Measurements from ENCODE around the gene ST6GALNAC5. TPM values are rescaled to one million over a fixed set of nuclear protein-coding genes. Genes with fewer than 3 reads are reported as not detected.

ST6GALNAC5 gene
- polyA plus RNA-seq, 3 donors, result not detected

GRCh38 chr1:76868154-76868882 is 1.0 kb downstream of the ST6GALNAC5 start:
- Histone ChIP-seq H3K27ac (ENCODE audit: low read depth in 1 of 2, low read length in 2 of 2) (no peak overlapping the region), H2AFZ (ENCODE audit: insufficient read depth, low read depth, low read length, poor library complexity, severe bottlenecking) (peak overlapping the region; percentile 54), H3K36me3 (replicated peaks in 1 of 2; ENCODE audit: control insufficient read depth in 1 of 2, insufficient read depth in 2 of 2, low read length in 2 of 2) (no peaks in the 10 kb centered on the region), H3K27me3 (ENCODE audit: control insufficient read depth in 2 of 2, insufficient read depth in 2 of 2, low read length in 2 of 2) (peaks cover 68 to 82% of the 10 kb centered on the region in 2 donors), H3K9me3 (replicated peaks in 1 of 2; ENCODE audit: control insufficient read depth in 1 of 2, insufficient read depth in 1 of 2, low read length in 2 of 2) (peaks cover 0 to 15% of the 10 kb centered on the region in 2 donors), H3K9ac (ENCODE audit: insufficient read depth, low read length, poor library complexity, severe bottlenecking) (peak overlapping the region; percentile 23), H3K79me2 (ENCODE audit: insufficient read depth, low read length) (no peaks in the 10 kb centered on the region), H4K20me1 (ENCODE audit: insufficient read depth, low read length) (no peaks in the 10 kb centered on the region), H3K4me2 (replicated peaks; ENCODE audit: extremely low read depth, low read length, poor library complexity, severe bottlenecking) (peak overlapping the region; percentile 71), H3K4me1 (ENCODE audit: control insufficient read depth in 1 of 2, insufficient read depth in 2 of 2, low read length in 2 of 2) (peaks cover 19% of the 10 kb centered on the region in 2 donors), H3K4me3 (replicated peaks in 1 of 3; ENCODE audit: low read depth in 2 of 3, low read length in 3 of 3) (peak overlapping the region in 2 of 3 experiments; percentile 19 to 55)
- Mint-ChIP-seq H3K27me3 (ENCODE audit: low read depth in 3 of 3) (peaks cover 62 to 81% (median 75%) of the 10 kb centered on the region in 3 donors), H3K4me3 (peak overlapping the region; percentile 62 to 91), H3K36me3 (peaks cover 0 to 1% of the 10 kb centered on the region in 2 donors), H3K9me3 (peaks cover 3 to 17% (median 4%) of the 10 kb centered on the region in 7 donors), H3K4me1 (peaks cover 22% of the 10 kb centered on the region), H3K27ac (no peak overlapping the region)
- under 1% methylated on average over 54 of the region's 65 CpGs for WGBS (ENCODE audit: insufficient coverage)
- DNase-seq, result no peak
- intact Hi-C loops (cut with micrococcal nuclease), result no loop called here
- TF ChIP-seq CTCF (IDR thresholded peaks at IDR 0.05), result no peak

GRCh38 chr1:76868916-76869315 is 1.6 kb downstream of the ST6GALNAC5 start:
- H3K36me3 Mint-ChIP-seq, result peaks cover 0 to 1% of the 10 kb centered on the region in 2 donors
- intact Hi-C loops (cut with micrococcal nuclease), result no loop called here
- Histone ChIP-seq H3K9me3 (replicated peaks in 1 of 2; ENCODE audit: control insufficient read depth in 1 of 2, insufficient read depth in 1 of 2, low read length in 2 of 2) (peaks cover 0 to 15% of the 10 kb centered on the region in 2 donors), H3K4me3 (replicated peaks in 1 of 3; ENCODE audit: low read depth in 2 of 3, low read length in 3 of 3) (peak overlapping the region in 1 of 3 experiments; percentile 55), H4K20me1 (ENCODE audit: insufficient read depth, low read length) (no peaks in the 10 kb centered on the region), H3K36me3 (replicated peaks in 1 of 2; ENCODE audit: control insufficient read depth in 1 of 2, insufficient read depth in 2 of 2, low read length in 2 of 2) (no peaks in the 10 kb centered on the region), H3K27me3 (ENCODE audit: control insufficient read depth in 2 of 2, insufficient read depth in 2 of 2, low read length in 2 of 2) (peaks cover 68 to 76% of the 10 kb centered on the region in 2 donors), H3K27ac (ENCODE audit: low read depth in 1 of 2, low read length in 2 of 2) (no peak overlapping the region), H3K79me2 (ENCODE audit: insufficient read depth, low read length) (no peaks in the 10 kb centered on the region), H3K9ac (ENCODE audit: insufficient read depth, low read length, poor library complexity, severe bottlenecking) (no peak overlapping the region), H2AFZ (ENCODE audit: insufficient read depth, low read depth, low read length, poor library complexity, severe bottlenecking) (peak overlapping the region; percentile 54), H3K4me2 (replicated peaks; ENCODE audit: extremely low read depth, low read length, poor library complexity, severe bottlenecking) (peak overlapping the region; percentile 71), H3K4me1 (ENCODE audit: control insufficient read depth in 1 of 2, insufficient read depth in 2 of 2, low read length in 2 of 2) (peaks cover 19% of the 10 kb centered on the region in 2 donors)
- H3K27me3 Mint-ChIP-seq (ENCODE audit: low read depth in 3 of 3), result peaks cover 62 to 79% (median 70%) of the 10 kb centered on the region in 3 donors
- peak overlapping the region; percentile 45 to 82 for H3K4me3 Mint-ChIP-seq
- H3K27ac Mint-ChIP-seq, result no peak overlapping the region
- peaks cover 22% of the 10 kb centered on the region for H3K4me1 Mint-ChIP-seq
- TF ChIP-seq CTCF (IDR thresholded peaks at IDR 0.05), result no peak
- WGBS (ENCODE audit: insufficient coverage), result 1% methylated on average over 16 of the region's 19 CpGs
- DNase-seq, result no peak
- H3K9me3 Mint-ChIP-seq, result peaks cover 3 to 17% (median 4%) of the 10 kb centered on the region in 7 donors
